HFF-Myc (cell line): ENCODE data around the gene NLRP10.

Source experiments
- DNase-seq: peaks from one replicate; pipeline ENCODE4 v3.0.0-alpha.2; 2011; ENCODE audit warnings: low read depth; ENCODE audit errors: extremely low read depth
- H3K4me3 ChIP-seq: replicated peaks from 2 replicates; pipeline ENCODE4 v1.5.1; 2011; ENCODE audit warnings: low read depth, mild to moderate bottlenecking, control low read depth, low read length
- TF ChIP-seq, protein P1 (sequence below): IDR thresholded peaks from 2 replicates; pipeline ENCODE4 v1.5.1; 2012; ENCODE audit warnings: mild to moderate bottlenecking, low read depth, low read length, control low read depth; ENCODE audit errors: missing control alignments

Gene NLRP10

GRCh38 chr11:7977232-7977917, 12.1 kb upstream of the NLRP10 start:
- DNase-seq = peak; percentile 56
- TF ChIP-seq, protein P1, sequence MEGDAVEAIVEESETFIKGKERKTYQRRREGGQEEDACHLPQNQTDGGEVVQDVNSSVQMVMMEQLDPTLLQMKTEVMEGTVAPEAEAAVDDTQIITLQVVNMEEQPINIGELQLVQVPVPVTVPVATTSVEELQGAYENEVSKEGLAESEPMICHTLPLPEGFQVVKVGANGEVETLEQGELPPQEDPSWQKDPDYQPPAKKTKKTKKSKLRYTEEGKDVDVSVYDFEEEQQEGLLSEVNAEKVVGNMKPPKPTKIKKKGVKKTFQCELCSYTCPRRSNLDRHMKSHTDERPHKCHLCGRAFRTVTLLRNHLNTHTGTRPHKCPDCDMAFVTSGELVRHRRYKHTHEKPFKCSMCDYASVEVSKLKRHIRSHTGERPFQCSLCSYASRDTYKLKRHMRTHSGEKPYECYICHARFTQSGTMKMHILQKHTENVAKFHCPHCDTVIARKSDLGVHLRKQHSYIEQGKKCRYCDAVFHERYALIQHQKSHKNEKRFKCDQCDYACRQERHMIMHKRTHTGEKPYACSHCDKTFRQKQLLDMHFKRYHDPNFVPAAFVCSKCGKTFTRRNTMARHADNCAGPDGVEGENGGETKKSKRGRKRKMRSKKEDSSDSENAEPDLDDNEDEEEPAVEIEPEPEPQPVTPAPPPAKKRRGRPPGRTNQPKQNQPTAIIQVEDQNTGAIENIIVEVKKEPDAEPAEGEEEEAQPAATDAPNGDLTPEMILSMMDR = no peak
- H3K4me3 ChIP-seq = no peak overlapping the region

DNA sequence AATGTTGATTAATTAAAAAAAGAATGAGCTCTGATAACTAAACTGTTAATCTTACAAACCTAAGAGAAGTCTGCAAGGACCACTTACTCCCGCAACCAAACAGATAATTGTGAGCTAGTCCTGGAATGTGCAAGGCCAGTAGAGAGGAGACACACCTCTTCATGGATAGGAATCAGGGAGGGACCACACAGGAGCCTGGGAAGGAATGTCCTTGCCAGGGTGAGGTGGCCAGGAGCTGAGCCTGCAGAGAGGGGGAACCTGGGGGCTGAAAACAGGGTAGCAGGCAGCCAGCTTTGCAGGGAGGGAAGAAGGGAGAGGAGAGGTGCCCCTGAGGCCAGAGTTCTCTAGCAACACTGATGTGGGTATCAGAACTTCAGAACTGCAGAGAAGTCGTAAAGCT, 9.4 kb upstream of the NLRP10 start:
- TF ChIP-seq, protein P1 = no peak
- DNase-seq = no peak
- no peak overlapping the region for H3K4me3 ChIP-seq

DNA sequence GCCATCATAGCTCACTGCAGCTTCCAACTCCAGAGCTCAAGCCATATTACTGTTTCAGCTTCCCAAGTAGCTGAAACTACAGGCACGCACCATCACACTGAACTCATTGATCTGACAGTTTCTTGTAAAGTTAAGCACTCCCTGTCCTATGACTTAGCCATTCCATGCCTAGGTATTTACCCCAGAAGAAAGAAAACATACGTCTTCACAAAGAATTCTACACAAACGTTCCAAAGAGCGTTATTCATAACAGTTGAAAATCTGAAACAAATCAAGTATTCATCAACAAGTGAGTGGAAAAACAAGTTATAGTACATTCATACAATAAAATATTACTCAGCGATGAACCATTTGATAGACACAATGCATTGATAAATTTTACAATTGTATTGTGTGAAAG, 7.8 kb upstream of the NLRP10 start:
- H3K4me3 ChIP-seq = no peak overlapping the region
- no peak for DNase-seq
- TF ChIP-seq, protein P1 = no peak

DNA sequence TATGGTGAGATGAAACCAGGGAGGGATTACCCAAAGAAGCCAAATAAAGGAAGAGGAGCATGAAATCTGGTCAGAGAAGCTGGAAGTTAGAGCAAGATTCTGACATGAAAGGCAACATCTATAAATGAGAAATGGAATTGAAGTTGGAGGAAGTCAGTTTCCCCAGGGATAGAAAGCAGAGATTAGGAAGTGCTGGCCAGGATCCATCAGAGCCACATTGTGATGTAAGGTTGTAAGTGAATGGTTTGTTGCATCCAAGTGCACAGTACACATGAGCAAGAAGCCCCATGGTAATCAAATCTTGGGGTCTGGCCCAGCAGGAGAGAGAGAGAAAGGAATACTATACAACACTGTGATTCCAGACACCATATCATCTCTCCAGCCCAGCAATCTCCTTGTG, 6.6 kb upstream of the NLRP10 start:
- TF ChIP-seq, protein P1 = no peak
- no peak overlapping the region for H3K4me3 ChIP-seq
- DNase-seq = no peak

GRCh38 chr11:7969756-7970646, 4.8 kb upstream of the NLRP10 start:
- no peak for DNase-seq
- TF ChIP-seq, protein P1 = no peak
- H3K4me3 ChIP-seq = no peak overlapping the region

GRCh38 chr11:7968686-7969085, 3.4 kb upstream of the NLRP10 start:
- H3K4me3 ChIP-seq = no peak overlapping the region
- TF ChIP-seq, protein P1 = no peak
- no peak for DNase-seq
